HG03196 (cell line): ENCODE results near the gene LRIF1.
A peak's percentile ranks its signal among the peaks of the same experiment; 100 is the strongest.
"Not testable (repeated sequence)": the region's sequence is repeated elsewhere in the genome, so short reads cannot be mapped to it uniquely, and the experiment has no call there.

ENCODE experiments used
- ATAC-seq: cut with Tn5 transposase; IDR thresholded peaks from one replicate; pipeline ENCODE4 v1.9.1; 2021; ENCODE audit not compliant: unreplicated experiment

Gene LRIF1

DNA sequence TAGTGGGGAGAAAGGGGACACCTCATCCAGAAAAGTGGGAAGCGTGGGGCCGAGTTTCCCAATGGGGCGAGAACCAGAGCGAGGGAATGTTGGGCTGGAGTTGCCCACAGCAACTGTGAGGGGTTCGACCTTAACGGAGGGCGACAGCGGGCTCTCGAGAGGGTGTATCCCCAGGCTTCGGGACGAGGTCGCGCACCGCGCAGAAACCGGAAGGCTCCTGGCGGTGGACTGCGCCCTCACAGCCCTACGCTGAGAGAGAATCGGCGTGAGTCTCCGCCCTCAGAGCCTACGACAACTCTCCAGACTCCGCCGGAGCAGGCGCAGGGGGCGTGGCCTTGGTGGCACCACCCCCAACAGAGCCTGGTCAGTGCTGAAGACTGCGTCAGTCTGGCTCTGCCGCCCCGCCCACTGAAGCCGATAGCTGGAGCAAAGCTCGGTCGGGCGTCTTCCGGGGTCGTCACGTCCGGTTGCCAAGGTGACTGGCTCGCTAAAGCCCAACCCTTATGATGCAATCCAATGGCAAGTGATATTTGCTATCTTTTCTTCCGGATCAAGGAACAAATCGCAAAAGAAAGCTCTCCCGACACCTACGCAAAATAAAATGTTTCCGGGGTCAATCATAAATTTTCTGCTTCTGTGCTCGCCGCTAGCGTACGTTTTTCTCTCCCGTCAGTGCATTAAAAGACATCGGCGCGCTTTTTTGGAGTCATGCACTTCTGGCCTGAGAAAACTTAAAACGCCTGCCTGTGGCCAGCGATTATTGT lies at the start of gene LRIF1:
LRIF1 (minus strand) TSS at position 232 of the 764 bp plus-strand sequence. CDS start 234 bp downstream, outside the sequence.
- peak; percentile 96 for ATAC-seq

DNA sequence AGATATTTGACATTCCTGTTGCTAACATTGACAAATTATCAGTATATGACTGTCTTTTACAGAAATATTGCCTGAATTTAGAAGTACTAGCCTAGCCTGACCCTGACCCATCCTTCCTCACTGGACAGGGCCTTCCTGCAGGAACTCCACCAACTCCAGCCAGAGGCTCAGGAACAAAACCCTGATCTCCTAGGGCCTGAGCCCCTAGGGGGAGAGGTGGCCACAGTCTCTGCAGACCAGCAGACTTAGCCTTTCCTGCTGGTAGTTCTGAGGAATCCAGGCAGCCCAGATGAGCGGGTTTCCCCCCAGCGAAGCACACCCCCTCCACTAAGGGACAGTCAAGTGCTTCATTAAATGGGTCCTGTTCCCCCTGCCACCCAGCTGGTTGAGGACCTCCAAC lies 44.3 kb upstream of the LRIF1 start:
- no peak for ATAC-seq

DNA sequence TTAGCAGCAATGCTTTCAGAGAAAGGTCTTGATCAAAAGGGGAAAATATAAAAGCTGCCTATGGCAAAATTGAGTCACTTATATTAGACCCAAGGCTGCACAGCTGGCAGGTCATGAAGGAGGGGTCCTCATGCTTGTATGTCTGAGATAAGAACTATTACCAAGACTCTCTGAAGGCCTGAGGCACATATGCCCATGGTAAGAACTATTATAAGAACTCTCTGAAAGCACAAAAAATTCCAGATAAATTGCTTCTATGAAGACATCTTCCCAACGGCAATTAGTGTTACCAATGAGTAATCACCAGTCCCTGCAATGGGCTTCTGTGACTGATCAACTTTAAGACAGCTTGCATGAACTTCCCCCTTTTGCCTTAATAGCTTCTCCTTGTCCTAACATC lies 42.8 kb upstream of the LRIF1 start:
- no peak for ATAC-seq

GRCh38 chr1:110999607-111000006 lies 35.9 kb upstream of the LRIF1 start:
- not testable (repeated sequence) for ATAC-seq

- ATAC-seq = not testable (repeated sequence)
Measured at GRCh38 chr1:110992329-110992728, 28.6 kb upstream of the LRIF1 start.

- ATAC-seq = not testable (repeated sequence)
Measured at GRCh38 chr1:110991295-110991694, 27.6 kb upstream of the LRIF1 start.

- no peak for ATAC-seq
Measured at GRCh38 chr1:110990541-110990940, 26.8 kb upstream of the LRIF1 start.

- no peak for ATAC-seq
Measured at GRCh38 chr1:110986407-110986891, 22.7 kb upstream of the LRIF1 start.

- no peak for ATAC-seq
Measured at GRCh38 chr1:110982320-110982719, 18.6 kb upstream of the LRIF1 start.

GRCh38 chr1:110979154-110979553 lies 15.4 kb upstream of the LRIF1 start:
- no peak for ATAC-seq

GRCh38 chr1:110976089-110976488 lies 12.4 kb upstream of the LRIF1 start:
- ATAC-seq = no peak

DNA sequence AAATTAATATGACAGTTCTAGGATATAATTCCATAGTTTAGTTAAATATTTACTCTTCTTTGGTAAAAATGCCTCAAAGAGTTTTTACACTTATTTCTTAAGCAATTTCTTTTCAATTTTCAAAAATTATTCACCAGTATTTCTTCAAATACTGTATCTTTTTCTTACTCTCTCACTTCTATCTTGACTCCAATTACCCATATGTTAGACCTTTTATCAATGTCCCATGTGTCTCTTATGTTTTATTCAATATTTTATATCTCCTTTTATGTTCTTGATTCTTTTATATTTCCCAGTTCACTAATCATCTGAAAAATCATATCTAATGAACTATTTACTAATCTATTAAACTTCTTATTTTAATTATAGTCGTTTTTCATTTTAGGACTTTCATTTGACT lies 11.5 kb upstream of the LRIF1 start:
- ATAC-seq = no peak

DNA sequence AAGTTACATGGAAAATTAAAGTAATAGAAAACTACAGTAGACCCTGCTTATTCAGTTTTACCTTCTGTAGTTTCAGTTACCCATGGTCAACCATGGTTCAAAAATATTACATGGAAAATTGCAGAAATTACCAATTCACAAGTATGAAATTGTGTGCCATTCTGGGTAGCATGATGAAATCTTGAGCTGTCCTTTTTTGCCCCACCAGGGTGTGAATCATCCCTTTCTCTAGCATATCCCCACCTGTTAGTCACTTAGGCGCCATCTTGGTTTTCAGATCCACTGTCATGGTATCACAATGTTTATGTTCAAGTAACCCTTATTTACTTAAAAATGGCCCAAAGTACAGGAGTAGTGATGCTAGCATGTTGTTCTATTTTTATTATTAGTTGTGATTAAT lies 3.5 kb upstream of the LRIF1 start:
- ATAC-seq = no peak

DNA sequence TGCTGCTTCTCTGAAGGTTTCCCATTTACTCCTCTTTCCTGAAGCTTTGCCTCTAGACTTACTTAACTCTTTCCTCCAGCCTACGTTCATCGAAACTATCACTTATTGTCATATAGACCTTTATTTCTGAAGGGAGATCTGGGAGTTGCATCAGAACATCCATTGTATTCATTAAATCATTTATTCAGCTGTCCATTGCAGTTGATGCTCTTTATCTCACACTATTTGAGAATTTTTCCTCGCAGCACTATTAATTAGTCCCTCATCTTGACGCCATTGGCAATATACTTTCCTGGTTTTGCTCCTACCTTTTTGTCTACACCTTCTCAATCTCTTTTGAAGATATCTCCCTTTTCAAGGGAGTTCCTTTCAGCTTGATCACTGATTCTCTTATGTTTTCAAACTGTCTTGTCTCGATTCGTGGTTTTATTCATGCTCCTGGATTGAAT lies 757 bp upstream of the LRIF1 start:
- no peak for ATAC-seq

DNA sequence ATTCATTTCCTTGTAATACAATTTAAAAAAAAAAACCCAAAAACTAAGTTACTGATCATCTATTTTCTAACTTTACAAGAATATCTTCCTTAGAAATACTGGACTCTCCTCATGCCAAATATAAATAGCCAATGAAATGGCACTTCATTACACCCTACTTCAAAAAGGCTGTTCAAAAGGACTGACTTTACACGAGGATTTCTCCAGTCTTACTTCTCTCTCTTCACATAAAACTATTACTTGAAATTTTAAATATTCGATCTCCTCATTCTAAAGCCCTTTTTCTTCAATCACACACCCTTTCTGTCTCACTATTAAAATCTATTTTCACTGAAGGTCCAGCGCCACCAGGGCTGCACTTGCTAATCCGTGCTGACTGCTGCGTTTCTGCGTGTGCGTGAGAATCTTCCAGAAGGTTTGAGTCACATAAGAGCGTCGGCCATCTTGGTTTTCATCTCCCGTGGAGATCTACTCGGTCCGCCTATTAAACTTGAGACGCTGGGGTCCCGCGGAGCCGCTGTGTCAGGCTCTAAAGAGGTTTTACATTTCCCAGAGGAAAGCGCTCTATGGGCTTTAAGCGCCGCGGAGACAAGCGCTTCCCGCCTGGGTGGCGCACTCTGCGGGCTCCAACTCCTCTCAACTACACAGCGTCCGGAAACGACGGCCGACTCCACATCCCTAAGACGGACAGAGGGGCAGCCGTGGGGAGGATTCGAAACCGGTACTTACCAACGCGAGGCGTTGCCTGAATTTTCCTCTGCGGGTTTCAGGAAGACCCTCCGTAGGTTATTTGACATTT lies 631 bp downstream of the LRIF1 start:
- ATAC-seq = peak; percentile 40

GRCh38 chr1:110961902-110962301 lies 1.8 kb downstream of the LRIF1 start:
- no peak for ATAC-seq

GRCh38 chr1:110960777-110961420 lies 2.8 kb downstream of the LRIF1 start:
- ATAC-seq = no peak

DNA sequence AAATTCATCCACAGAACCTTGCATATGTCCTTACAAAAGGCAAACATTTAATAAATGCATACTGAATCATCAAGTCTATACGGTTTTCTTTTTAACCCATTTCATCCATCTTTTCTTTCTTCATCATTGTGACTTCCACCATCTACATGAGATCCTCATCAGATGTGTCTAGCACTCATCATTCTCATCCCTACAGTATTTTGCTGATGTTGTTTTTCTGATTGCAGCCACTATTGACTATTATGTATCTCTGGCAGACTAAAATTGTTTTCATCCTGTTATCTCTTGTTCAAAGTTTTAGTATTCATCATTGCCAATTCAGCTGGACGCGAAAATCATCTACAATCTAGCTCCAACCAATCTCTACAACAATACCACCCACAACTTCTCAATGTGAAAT lies 5.9 kb downstream of the LRIF1 start:
- ATAC-seq = no peak

DNA sequence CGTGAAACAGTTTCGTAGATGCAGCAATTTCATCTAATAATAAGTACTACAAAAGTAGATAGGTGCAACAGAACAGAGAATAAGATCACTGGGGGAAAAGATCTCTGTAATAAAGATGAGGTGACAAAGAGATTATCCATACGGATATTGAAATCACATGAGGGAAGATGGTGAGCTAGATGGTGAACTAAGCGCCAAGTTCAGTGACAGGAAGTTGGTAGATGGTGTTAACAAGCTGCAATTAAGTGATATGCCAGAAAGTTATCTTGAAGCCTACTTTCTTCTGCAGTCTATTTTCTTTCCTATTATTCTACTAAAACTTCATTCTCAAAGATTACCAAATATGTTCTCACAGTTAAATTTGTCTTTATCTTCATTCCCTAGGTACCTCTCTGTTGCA lies 7.1 kb downstream of the LRIF1 start:
- ATAC-seq = no peak

DNA sequence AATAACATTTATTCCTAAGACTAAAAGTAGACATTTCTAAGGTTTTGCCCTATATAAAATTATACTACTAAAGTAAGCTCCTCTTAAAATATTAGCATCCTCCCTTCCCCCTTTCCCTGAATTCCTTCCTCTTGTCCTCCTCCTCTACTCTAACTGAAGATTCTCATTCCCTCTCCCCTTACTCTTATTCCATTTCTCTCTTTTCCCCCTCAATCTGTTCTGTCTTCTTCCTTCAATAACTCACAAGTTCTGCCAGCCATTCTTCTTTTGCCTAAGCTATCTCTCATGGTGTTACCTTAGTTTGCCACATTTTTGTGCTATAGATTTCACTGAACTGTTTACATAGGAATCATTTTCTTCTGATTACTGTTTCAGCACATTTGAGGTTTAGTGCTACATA lies 10.7 kb downstream of the LRIF1 start:
- ATAC-seq = no peak

DNA sequence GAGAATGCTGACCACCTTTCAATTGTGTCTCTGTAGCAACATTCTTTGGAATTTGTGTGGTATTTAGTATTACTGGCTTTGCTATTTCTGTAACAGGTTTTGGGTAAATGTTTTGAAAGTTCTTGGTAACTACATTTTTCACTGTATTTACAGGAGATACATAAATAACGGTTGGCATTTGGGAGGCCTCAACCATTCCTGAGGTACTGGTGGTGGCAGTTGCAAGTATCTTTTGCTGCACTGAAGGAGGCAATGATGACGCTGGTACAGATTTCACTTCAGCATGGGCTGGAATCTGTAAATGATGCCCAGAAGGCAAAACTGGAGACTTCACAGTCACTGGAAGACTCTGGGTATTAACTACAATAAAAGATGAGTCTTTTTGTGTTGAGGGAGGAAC lies 11.7 kb downstream of the LRIF1 start:
- ATAC-seq = no peak

DNA sequence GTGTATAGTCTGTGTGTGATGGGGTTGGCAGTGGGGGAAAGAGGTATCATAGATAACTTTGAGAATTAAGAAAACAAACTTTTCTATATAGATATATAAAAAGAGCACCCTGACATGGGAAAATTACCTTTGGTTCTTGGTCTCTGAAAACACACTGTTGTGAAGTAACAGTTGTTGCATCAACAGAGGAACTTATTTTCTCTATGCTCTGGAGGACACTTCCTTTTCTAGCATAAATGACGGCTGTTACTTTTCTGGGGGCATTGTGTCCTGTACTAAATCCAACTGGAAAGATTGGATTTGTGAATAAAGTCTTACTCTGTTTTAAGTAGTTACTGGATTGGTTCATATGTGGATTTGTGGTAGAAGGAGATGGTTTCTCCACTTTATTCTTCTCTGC lies 12.6 kb downstream of the LRIF1 start:
- ATAC-seq = no peak
